Measurements from ENCODE around the gene CUL2.

CUL2 gene

GRCh38 chr10:35129185-35129674, 39.1 kb upstream of the CUL2 start:
- H3K4me2 ChIP-seq (ENCODE audit: low read length), result peak overlapping the region; percentile 71
- TF ChIP-seq EZH2phosphoT487 (IDR thresholded peaks at IDR 0.05; ENCODE audit: borderline replicate concordance, low read length) (no peak), CTCF (IDR thresholded peaks at IDR 0.05; ENCODE audit: low read depth, low read length, poor library complexity, severe bottlenecking) (no peak)
- peak overlapping the region; percentile 84 for H3K4me3 ChIP-seq (ENCODE audit: low read length)
- peaks cover 72% of the 10 kb centered on the region for H3K79me2 ChIP-seq (ENCODE audit: control insufficient read depth, low read length)
- H3K4me1 ChIP-seq (ENCODE audit: control insufficient read depth, low read length), result peaks cover 60% of the 10 kb centered on the region
- H3F3A ChIP-seq (ENCODE audit: control insufficient read depth, insufficient read depth), result peaks cover 23% of the 10 kb centered on the region
- no peaks in the 10 kb centered on the region for H4K20me1 ChIP-seq (ENCODE audit: control insufficient read depth, insufficient read depth, low read depth, low read length)
- peak overlapping the region; percentile 14; the same call in 1 of the 2 replicates for H3K27ac ChIP-seq (ENCODE audit: low read depth, low read length)
- H3K36me3 ChIP-seq (ENCODE audit: control insufficient read depth, low read length), result peaks cover 13% of the 10 kb centered on the region; the same call in 1 of the 2 replicates
- no peaks in the 10 kb centered on the region for H3K9me3 ChIP-seq (ENCODE audit: control insufficient read depth, insufficient read depth, low read length)
- no peaks in the 10 kb centered on the region for H3K27me3 ChIP-seq (ENCODE audit: control insufficient read depth, low read length)
- H3K9me2 ChIP-seq (replicated peaks; ENCODE audit: control insufficient read depth, low read length), result no peaks in the 10 kb centered on the region

GRCh38 chr10:35127289-35127891, 37.2 kb upstream of the CUL2 start:
- TF ChIP-seq EZH2phosphoT487 (IDR thresholded peaks at IDR 0.05; ENCODE audit: borderline replicate concordance, low read length) (no peak), CTCF (IDR thresholded peaks at IDR 0.05; ENCODE audit: low read depth, low read length, poor library complexity, severe bottlenecking) (no peak)
- Histone ChIP-seq H3K36me3 (ENCODE audit: control insufficient read depth, low read length) (peaks cover 13% of the 10 kb centered on the region; the same call in 1 of the 2 replicates), H3K4me3 (ENCODE audit: low read length) (peak overlapping the region; percentile 84), H3K27me3 (ENCODE audit: control insufficient read depth, low read length) (no peaks in the 10 kb centered on the region), H3F3A (ENCODE audit: control insufficient read depth, insufficient read depth) (peaks cover 20% of the 10 kb centered on the region), H3K79me2 (ENCODE audit: control insufficient read depth, low read length) (peaks cover 55% of the 10 kb centered on the region), H3K4me1 (ENCODE audit: control insufficient read depth, low read length) (peaks cover 47% of the 10 kb centered on the region), H3K4me2 (ENCODE audit: low read length) (peak overlapping the region; percentile 71), H3K27ac (ENCODE audit: low read depth, low read length) (peak overlapping the region; percentile 80), H3K9me2 (replicated peaks; ENCODE audit: control insufficient read depth, low read length) (no peaks in the 10 kb centered on the region), H3K9me3 (ENCODE audit: control insufficient read depth, insufficient read depth, low read length) (no peaks in the 10 kb centered on the region), H4K20me1 (ENCODE audit: control insufficient read depth, insufficient read depth, low read depth, low read length) (no peaks in the 10 kb centered on the region)

GRCh38 chr10:35126530-35127288, 36.6 kb upstream of the CUL2 start, which contains the start of gene CREM:
Gene CREM (plus strand): TSS chr10:35126846. CDS start chr10:35137836, 10,990 bp downstream.
- Histone ChIP-seq H3K36me3 (ENCODE audit: control insufficient read depth, low read length) (peaks cover 13% of the 10 kb centered on the region; the same call in 1 of the 2 replicates), H3F3A (ENCODE audit: control insufficient read depth, insufficient read depth) (peaks cover 19% of the 10 kb centered on the region), H3K4me3 (ENCODE audit: low read length) (peak within 1 kb of the TSS; percentile 84), H3K27me3 (ENCODE audit: control insufficient read depth, low read length) (no peaks in the 10 kb centered on the region), H4K20me1 (ENCODE audit: control insufficient read depth, insufficient read depth, low read depth, low read length) (no peaks in the 10 kb centered on the region), H3K4me2 (ENCODE audit: low read length) (peak within 1 kb of the TSS; percentile 97), H3K27ac (ENCODE audit: low read depth, low read length) (peak within 1 kb of the TSS; percentile 80), H3K4me1 (ENCODE audit: control insufficient read depth, low read length) (peaks cover 41% of the 10 kb centered on the region), H3K79me2 (ENCODE audit: control insufficient read depth, low read length) (peaks cover 48% of the 10 kb centered on the region), H3K9me2 (replicated peaks; ENCODE audit: control insufficient read depth, low read length) (no peaks in the 10 kb centered on the region), H3K9me3 (ENCODE audit: control insufficient read depth, insufficient read depth, low read length) (no peaks in the 10 kb centered on the region)
- TF ChIP-seq EZH2phosphoT487 (IDR thresholded peaks at IDR 0.05; ENCODE audit: borderline replicate concordance, low read length) (no peak), CTCF (IDR thresholded peaks at IDR 0.05; ENCODE audit: low read depth, low read length, poor library complexity, severe bottlenecking) (peak; percentile 82)

All from DOHH2 (cell line).